Endometrial microvascular endothelial cells (primary cell): ENCODE results near the gene CDO1. TPM values are rescaled to one million over a fixed set of nuclear protein-coding genes. Genes with fewer than 3 reads are reported as not detected.
"Not testable (repeated sequence)": the region's sequence is repeated elsewhere in the genome, so short reads cannot be mapped to it uniquely, and the experiment has no call there.

Source experiments
- in situ Hi-C: cut with HindIII; loops from 2 replicates; pipeline ENCODE4 v1.10.0; 2017; ENCODE audit warnings: low sequenced_read_pairs, low pct_unique_long_range_greater_than_20kb; ENCODE audit errors: inconsistent ontology term
- total RNA-seq: library from RNA; depleted of rRNA; stranded (reverse); fragments of >200 nt; gene quantifications from one replicate; pipeline ENCODE4 v1.2.3, GENCODE V29; 2015; ENCODE audit errors: inconsistent ontology term

Gene CDO1
- total RNA-seq, 1 donor from 2014 or later = not detected

DNA sequence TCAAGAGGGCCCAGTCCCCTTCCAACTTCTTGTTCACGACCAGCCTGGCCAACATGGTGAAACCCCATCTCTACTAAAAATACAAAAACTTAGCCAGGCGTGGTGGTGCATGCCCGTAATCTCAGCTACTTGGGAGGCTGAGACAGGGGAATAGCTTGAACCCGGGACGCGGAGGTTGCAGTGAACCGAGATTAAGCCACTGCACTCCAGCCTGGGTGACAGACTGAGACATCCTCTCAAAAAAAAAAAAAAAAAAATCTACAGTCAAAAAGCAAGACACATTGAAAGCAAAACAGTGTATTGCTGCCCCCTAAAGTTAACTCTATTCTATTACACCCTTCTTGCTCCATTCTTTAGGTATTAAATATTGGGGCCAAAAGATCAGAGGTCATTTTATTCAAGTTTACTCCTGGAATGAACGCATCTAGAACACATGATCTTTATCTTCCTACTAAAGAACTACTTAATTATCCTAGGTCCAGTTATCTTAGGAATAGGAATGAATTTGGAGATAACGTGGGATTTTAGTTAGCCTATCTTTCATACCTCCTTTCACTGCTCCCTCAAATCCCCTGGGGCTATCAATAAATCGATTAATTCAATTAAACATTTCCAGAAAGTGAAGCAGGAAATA lies 22.5 kb upstream of the CDO1 start:
- in situ Hi-C loops = no loop called here

GRCh38 chr5:115835481-115835880 lies 19.0 kb upstream of the CDO1 start:
- in situ Hi-C loops = no loop called here

- in situ Hi-C loops = no loop called here
Observed at GRCh38 chr5:115831163-115831768, 14.8 kb upstream of the CDO1 start.

GRCh38 chr5:115829913-115830312 lies 13.5 kb upstream of the CDO1 start:
- in situ Hi-C loops = no loop called here

GRCh38 chr5:115825948-115826347 lies 9.5 kb upstream of the CDO1 start:
- in situ Hi-C loops = no loop called here

DNA sequence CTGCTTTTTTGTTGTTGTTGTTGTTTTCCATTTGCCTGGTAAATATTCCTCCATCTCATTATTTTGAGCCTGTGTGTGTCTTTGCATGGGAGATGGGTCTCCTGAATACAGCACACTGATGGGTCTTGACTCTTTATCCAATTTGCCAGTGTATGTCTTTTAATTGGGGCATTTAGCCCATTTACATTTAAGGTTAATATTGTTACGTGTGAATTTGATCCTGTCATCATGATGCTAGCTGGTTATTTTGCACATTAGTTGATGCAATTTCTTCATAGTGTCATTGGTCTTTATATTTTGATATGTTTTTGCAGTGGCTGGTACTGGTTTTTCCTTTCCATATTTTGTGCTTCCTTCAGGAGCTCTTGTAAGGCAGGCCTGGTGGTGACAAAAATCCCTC lies 8.5 kb upstream of the CDO1 start:
- in situ Hi-C loops = not testable (repeated sequence)

GRCh38 chr5:115820846-115821245 lies 4.4 kb upstream of the CDO1 start:
- in situ Hi-C loops = no loop called here

- in situ Hi-C loops = no loop called here
Observed at GRCh38 chr5:115818821-115819220, 2.4 kb upstream of the CDO1 start.

- in situ Hi-C loops = no loop called here
Observed at GRCh38 chr5:115817386-115817785, 927 bp upstream of the CDO1 start.

DNA sequence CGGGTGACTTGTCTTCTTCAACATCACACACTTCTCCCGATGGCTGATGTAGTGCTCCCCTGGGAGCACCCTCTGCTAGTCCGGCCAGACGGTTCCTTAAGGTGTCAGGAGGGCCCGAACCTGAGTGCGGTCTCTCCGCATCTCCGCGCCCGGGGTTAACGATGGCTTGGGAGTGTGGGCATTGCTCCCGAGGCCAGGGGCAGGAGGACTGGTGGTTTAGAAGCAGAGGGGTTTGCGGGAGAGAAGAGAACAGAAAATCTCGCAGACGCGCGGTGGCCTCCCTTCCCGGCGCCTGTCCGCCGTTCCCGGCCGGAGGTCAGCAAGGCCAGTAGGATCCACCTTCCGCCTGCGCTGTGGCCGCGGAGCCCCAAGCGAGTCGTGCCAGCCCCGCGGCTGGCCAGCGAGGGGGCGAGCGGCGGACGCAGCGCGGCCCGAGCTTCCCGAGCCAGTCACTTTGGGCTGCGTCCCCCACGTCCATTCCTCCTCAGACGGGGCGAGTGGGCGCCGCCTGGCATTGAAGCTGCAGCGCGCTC lies 700 bp downstream of the CDO1 start:
- in situ Hi-C loops = no loop called here

- in situ Hi-C loops = no loop called here
Observed at GRCh38 chr5:115815006-115815692, 1.3 kb downstream of the CDO1 start.

DNA sequence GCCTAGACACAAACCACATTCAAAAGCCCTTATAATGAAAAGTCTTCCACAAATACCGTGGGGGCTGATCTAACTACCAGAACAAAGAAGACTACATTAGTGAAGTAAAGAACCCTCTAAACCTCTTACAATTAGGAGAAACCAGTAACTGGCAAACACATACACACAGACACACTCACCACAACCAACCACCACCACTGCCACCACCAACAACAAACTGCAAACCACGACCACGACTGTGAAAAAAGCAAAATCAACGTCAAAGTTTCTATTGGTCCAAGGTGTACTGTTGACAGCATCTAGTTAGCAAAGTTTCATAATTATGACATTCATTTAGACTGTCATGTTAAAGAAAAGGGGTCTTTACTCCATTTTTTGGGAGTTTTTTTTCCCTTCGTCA lies 2.7 kb downstream of the CDO1 start:
- in situ Hi-C loops = no loop called here

- in situ Hi-C loops = no loop called here
Observed at GRCh38 chr5:115812372-115812771, 4.1 kb downstream of the CDO1 start.

DNA sequence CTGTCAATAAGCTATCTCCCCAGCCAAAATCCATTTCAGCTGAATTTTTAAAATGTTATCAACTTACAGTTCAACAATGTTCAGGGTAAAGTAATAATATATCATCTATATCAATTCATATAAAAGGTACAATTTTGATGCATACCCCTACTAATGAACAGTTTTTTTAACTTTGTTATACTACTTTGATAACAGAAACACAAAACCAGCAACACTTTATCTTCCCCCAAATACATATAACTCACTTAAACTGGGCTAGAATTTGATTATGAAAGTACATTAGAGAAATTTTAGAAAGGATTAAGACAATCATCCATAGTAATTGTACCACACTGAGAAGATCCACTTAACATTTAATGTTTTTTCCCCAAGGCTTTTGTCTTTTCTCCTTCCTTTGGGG lies 5.1 kb downstream of the CDO1 start:
- in situ Hi-C loops = no loop called here

- in situ Hi-C loops = no loop called here
Observed at GRCh38 chr5:115810761-115811160, 5.7 kb downstream of the CDO1 start.

DNA sequence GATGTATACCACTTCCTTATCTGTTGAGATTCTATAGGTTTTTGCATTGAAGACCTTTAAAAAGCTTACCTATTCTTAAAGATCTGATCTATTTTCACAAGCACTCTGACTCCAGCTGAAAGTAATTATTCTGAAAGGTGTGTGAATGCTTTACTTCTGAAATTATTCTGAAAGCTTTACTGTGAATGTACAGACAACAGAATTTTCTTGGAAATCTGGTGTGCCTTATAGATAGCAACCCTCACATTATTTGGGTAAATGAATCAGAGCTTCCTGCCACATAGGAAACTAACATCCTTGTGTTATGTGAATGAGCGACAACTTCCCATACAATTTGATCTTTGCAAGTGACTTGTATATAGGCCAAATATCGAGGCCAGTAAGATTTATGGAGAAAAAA lies 6.5 kb downstream of the CDO1 start:
- in situ Hi-C loops = no loop called here

DNA sequence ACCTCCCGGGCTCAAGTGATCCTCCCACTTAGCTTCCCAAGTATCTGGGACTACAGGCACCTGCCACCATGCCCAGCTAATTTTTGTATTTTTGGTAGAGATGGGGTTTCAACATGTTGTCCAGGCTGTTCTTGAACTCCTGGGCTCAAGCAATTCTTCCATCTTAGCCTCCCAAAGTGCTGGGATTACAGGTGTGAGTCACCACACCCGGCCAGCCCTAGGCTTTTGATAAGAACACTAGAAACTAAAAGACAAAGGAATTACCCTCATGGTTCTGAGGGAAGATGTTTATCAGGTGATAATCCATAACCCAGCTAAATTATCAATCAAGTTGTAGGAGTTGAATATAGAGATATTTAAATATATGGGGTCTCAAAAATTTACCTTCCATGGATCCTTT lies 8.4 kb downstream of the CDO1 start:
- in situ Hi-C loops = not testable (repeated sequence)

GRCh38 chr5:115807654-115808052 lies 8.8 kb downstream of the CDO1 start:
- in situ Hi-C loops = no loop called here

DNA sequence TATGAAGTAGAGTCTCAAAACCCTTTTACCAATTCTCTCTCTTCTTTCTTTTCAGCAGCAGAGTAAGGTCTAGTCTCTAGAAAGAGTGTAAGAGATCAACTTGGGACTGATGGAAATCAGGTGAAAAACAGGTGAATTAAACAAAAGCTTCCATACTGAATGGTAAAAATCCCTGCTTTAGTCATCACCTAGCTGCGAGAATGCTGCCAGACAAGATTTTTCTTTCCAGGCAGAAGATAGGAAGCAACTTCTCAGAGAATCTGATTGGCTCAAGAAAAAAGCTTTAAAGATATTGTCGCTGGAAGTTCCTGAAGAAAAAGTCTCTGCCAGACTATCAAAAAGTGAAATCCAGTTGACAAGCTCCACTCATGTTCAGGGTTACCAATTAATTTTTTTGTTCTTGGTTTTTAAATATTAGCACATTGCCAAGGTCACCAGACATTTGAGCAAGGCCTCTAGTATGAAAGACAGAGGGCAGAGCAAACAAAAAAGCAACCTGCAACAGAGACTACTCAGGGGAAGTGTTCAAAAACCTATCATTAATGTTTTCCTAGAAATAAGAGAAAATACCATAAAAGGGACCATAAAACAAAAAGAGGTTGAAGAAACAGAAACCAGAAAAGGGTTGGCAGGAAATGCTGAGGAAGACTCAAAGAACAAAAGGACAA lies 9.3 kb downstream of the CDO1 start:
- in situ Hi-C loops = no loop called here

DNA sequence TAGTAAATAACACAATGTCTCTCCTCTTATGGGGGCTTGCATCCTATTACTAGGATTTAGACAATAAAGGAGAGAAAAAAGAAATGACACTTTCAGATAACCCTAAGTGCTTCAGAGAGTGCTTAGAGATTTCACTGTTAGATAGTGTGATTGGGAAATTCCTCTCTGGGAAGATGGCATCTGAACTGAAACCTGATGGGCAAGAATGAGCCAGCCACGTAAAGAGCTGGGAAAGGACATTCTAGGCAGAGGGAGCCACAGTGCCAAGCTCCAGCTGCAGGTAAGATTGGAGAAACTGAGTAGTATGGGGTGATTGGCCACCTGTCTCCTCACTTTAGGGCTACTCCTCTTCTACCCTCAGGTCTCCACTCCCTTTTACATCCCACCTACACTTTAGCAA lies 14.5 kb downstream of the CDO1 start:
- in situ Hi-C loops = no loop called here
